HepG2 (cell line): ENCODE data around the gene LZTS2. TPM values are rescaled to one million over a fixed set of nuclear protein-coding genes. Genes with fewer than 3 reads are reported as not detected.

Source experiments
- ATAC-seq: fragments of 200-7000 bp; cut with Tn5 transposase; 3 replicates; pipeline ENCODE4 v1.9.1; 2020; ENCODE audit warnings: mild to moderate bottlenecking, moderate library complexity
- BruUV-seq: library from RNA; stranded (reverse); fragments of 400-500 nt; replicated peaks from 2 replicates; lab custom pipeline; 2021; lab: Mats Ljungman, UMichigan
- CTCF ChIA-PET: fragments of 300-600 bp; formaldehyde crosslinking; extraction: SDS; loops from one replicate; lab custom pipeline; 2021; ENCODE audit warnings: low total read pairs, inconsistent platforms, low intra/inter-chr PET ratio; lab: Yijun Ruan, JAX
- POLR2A ChIA-PET: fragments of 350-600 bp; sonication (Branson Sonifier 250); formaldehyde crosslinking; loops from one replicate; lab custom pipeline; 2020; ENCODE audit warnings: antibody characterized with exemption, inconsistent platforms; lab: Yijun Ruan, JAX
- DNase-seq: peaks from one replicate; pipeline ENCODE4 v3.0.0-alpha.2; 2015; ENCODE audit warnings: low spot score
- FAIRE-seq: peaks from 3 replicates; lab custom pipeline; 2011; peaks lifted over from hg19 to GRCh38; lab: Jason Lieb, UNC
- H2AFZ ChIP-seq: one replicate; pipeline ENCODE4 v1.6.1; 2011; ENCODE audit warnings: low read length, inconsistent platforms
- H3K27ac ChIP-seq: fragments of 300-600 bp; 3 replicates; pipeline ENCODE4 v1.8.0; 2011; ENCODE audit warnings: mixed run types, mild to moderate bottlenecking, mixed read lengths, low read length, inconsistent platforms; ENCODE audit not compliant: insufficient read depth; ENCODE audit errors: extremely low read length
- H3K27me3 ChIP-seq, 2 experiments: fragments of 200-600 bp in 1 of 2; 2 replicates in 1 of 2; 3 replicates in 1 of 2; pipeline versions ENCODE4 v1.6.0 to v1.8.0; 2011; ENCODE audit warnings: low read length in 2 of 2, mild to moderate bottlenecking in 2 of 2, moderate library complexity in 2 of 2, inconsistent platforms in 1 of 2; ENCODE audit not compliant: insufficient read depth in 2 of 2, control insufficient read depth in 1 of 2
- H3K36me3 ChIP-seq, 2 experiments: fragments of 200-600 bp in 1 of 2; replicated peaks in 1 of 2; 2 replicates in 1 of 2; 3 replicates in 1 of 2; pipeline versions ENCODE4 v1.5.1 to v1.8.0; 2011; ENCODE audit warnings: low read length in 2 of 2, inconsistent platforms in 1 of 2; ENCODE audit not compliant: insufficient read depth in 2 of 2, control insufficient read depth in 1 of 2
- H3K4me1 ChIP-seq: 2 replicates; pipeline ENCODE4 v1.5.1; 2012; ENCODE audit warnings: low read length, inconsistent platforms; ENCODE audit not compliant: insufficient read depth
- H3K4me2 ChIP-seq: 2 replicates; pipeline ENCODE4 v1.6.0; 2011; ENCODE audit warnings: low read depth, low read length, inconsistent platforms
- H3K4me3 ChIP-seq, 3 experiments: fragments of 200-600 bp in 1 of 3; sonication (generic), shearing (Covaris generic) in 1 of 3; replicated peaks in 1 of 3; 2 replicates each; pipeline ENCODE4 v1.5.1; 2011 to 2016; ENCODE audit warnings: low read length in 3 of 3, inconsistent platforms in 2 of 3, low read depth in 2 of 3, mild to moderate bottlenecking in 2 of 3, control low read depth in 1 of 3, mixed read lengths in 1 of 3; ENCODE audit not compliant: insufficient read depth in 1 of 3
- H3K79me2 ChIP-seq: one replicate; pipeline ENCODE4 v1.6.1; 2011; ENCODE audit warnings: low read length, inconsistent platforms; ENCODE audit not compliant: insufficient read depth
- H3K9ac ChIP-seq: 2 replicates; pipeline ENCODE4 v1.6.0; 2011; ENCODE audit warnings: mild to moderate bottlenecking, low read depth, low read length, inconsistent platforms; ENCODE audit not compliant: insufficient read depth
- H3K9me3 ChIP-seq: 2 replicates; pipeline ENCODE4 v1.5.1; 2012; ENCODE audit warnings: mild to moderate bottlenecking, low read length
- H4K20me1 ChIP-seq: 2 replicates; pipeline ENCODE4 v1.6.0; 2011; ENCODE audit warnings: inconsistent platforms, mild to moderate bottlenecking, low read length, moderate library complexity; ENCODE audit not compliant: insufficient read depth
- ARID3A ChIP-seq: IDR thresholded peaks from 2 replicates; pipeline ENCODE4 v1.6.1; 2012; ENCODE audit warnings: low read depth, low read length, improper control_type of control experiment
- HMG20B ChIP-seq: conservative IDR thresholded peaks from 2 replicates; pipeline ENCODE4 v1.6.1; 2016; ENCODE audit warnings: missing genetic modification reagents, missing compliant biosample characterization
- HOXA5 ChIP-seq: sonication (generic); formaldehyde crosslinking; IDR thresholded peaks from 2 replicates; pipeline ENCODE4 v1.4.0; 2020; ENCODE audit warnings: missing genetic modification reagents
- KDM2A ChIP-seq: sonication (generic); formaldehyde crosslinking; IDR thresholded peaks from 2 replicates; pipeline ENCODE4 v1.4.0; 2020; ENCODE audit warnings: low read depth, missing genetic modification reagents, borderline replicate concordance
- KIAA2018 ChIP-seq: sonication (generic); formaldehyde crosslinking; IDR thresholded peaks from 2 replicates; pipeline ENCODE4 v1.5.0; 2020; ENCODE audit warnings: mild to moderate bottlenecking, missing genetic modification reagents, borderline replicate concordance
- NAIF1 ChIP-seq: sonication (generic); formaldehyde crosslinking; IDR thresholded peaks from 2 replicates; pipeline ENCODE4 v1.5.0; 2020; ENCODE audit warnings: mild to moderate bottlenecking, missing genetic modification reagents, borderline replicate concordance
- NFE2L2 ChIP-seq: fragments of 150-350 bp; IDR thresholded peaks from 2 replicates; pipeline ENCODE4 v1.6.1; 2014; ENCODE audit warnings: low read length
- NFRKB ChIP-seq: fragments of 450-650 bp; IDR thresholded peaks from 2 replicates; pipeline ENCODE4 v1.6.1; 2017
- NR2F6 ChIP-seq, 2 experiments: IDR thresholded peaks; 2 replicates each; pipeline ENCODE4 v1.6.1; 2016; ENCODE audit warnings: antibody characterized with exemption in 1 of 2, mild to moderate bottlenecking in 1 of 2
- REPIN1 ChIP-seq: sonication (generic); formaldehyde crosslinking; IDR thresholded peaks from 2 replicates; pipeline ENCODE4 v1.8.0; 2022; ENCODE audit warnings: missing genetic modification reagents, low read depth, mild to moderate bottlenecking, borderline replicate concordance
- SRSF1 ChIP-seq: fragments of 200-400 bp; formaldehyde crosslinking; optimal IDR thresholded peaks from 2 replicates; pipeline ENCODE3; 2017; ENCODE audit warnings: mild to moderate bottlenecking, low read depth, low read length, moderate library complexity
- SRSF9 ChIP-seq: fragments of 200-400 bp; formaldehyde crosslinking; IDR thresholded peaks from 2 replicates; pipeline ENCODE4 v1.6.1; 2018; ENCODE audit warnings: borderline replicate concordance, mild to moderate bottlenecking, low read depth, low read length; ENCODE audit not compliant: insufficient read depth, poor library complexity, severe bottlenecking
- TARDBP ChIP-seq: sonication (generic); formaldehyde crosslinking; IDR thresholded peaks from 2 replicates; pipeline ENCODE4 v1.8.0; 2022; ENCODE audit warnings: mild to moderate bottlenecking, missing genetic modification reagents
- WGBS: methylation state at CpG from one replicate; pipeline ENCODE4 v1.1.6; 2017; ENCODE audit warnings: low lambda C conversion rate; 5-methylcytosine and 5-hydroxymethylcytosine counted together
- in situ Hi-C: cut with HindIII; loops from 2 replicates; pipeline ENCODE4 v1.10.0; 2017; ENCODE audit warnings: low pct_unique_long_range_greater_than_20kb; ENCODE audit not compliant: extremely low pct_ligation_motif_present
- intact Hi-C: fragments of 100-400 bp; cut with micrococcal nuclease; formaldehyde crosslinking; loops from one replicate; pipeline ENCODE4 v1.10.0; 2022; ENCODE audit not compliant: unreplicated experiment
- polyA plus RNA-seq, 8 experiments: library from polyadenylated mRNA; depleted of rRNA in 3 of 8; stranded (reverse) in 7 of 8; unstranded in 1 of 8; fragments of >200 nt; fragmentation: Illumina TruSeq in 4 of 8; extraction: Trizol in 4 of 8; gene quantifications; 2 replicates each; pipeline versions ENCODE4 v1.2.1 to v1.2.3, GENCODE V29; 2011 to 2016; ENCODE audit warnings: low read depth in 4 of 8, missing spikeins in 1 of 8, mixed read lengths in 1 of 8; ENCODE audit not compliant: insufficient read depth in 1 of 8
- total RNA-seq, 5 experiments: library from RNA; depleted of rRNA; stranded (reverse); fragments of >200 nt; fragmentation: Illumina TruSeq; extraction: Trizol; gene quantifications; 2 replicates each; pipeline ENCODE4 v1.2.3, GENCODE V29; 2016; ENCODE audit warnings: low read depth in 1 of 5

Gene LZTS2
- total and polyA plus RNA-seq, 2 of the 13 experiments (the other 11 are each of a cell fraction or from before 2014, with no cell fraction given) = 43.6 to 65.6 TPM

GRCh38 chr10:101050208-101051069, 50.8 kb downstream of the LZTS2 start:
- Histone ChIP-seq H4K20me1 (no peaks in the 10 kb centered on the region), H3K79me2 (no peaks in the 10 kb centered on the region), H3K9me3 (no peaks in the 10 kb centered on the region), H3K27me3 (no peaks in the 10 kb centered on the region; a peak in 1 of 5 replicates), H3K27ac (no peak overlapping the region), H3K9ac (peak overlapping the region; percentile 41), H3K36me3 (no peaks in the 10 kb centered on the region), H3K4me1 (peaks cover 46% of the 10 kb centered on the region), H3K4me3 (peak overlapping the region; percentile 32 to 67 (median 46); a peak in 5 of 6 replicates), H2AFZ (peak overlapping the region; percentile 7), H3K4me2 (peak overlapping the region; percentile 86)
- no TSS peak for BruUV-seq
- DNase-seq (peak; percentile 44), FAIRE-seq (no peak), ATAC-seq (peak; percentile 82)
- CTCF ChIA-PET = interaction anchor here (0.7 to 2.4 kb wide), 2 partner anchors 10 to 17 kb away, joined by 4 to 13 read pairs; no protein-coding TSS in a partner anchor
- intact Hi-C loops = no loop called here
- 56% methylated on average over 10 of the region's 42 CpGs for WGBS
- POLR2A ChIA-PET = interaction anchor here (0.6 to 3.2 kb wide), 8 partner anchors 7 to 515 kb away, joined by 3 to 35 read pairs (median 3); partner anchors contain the start of genes HIF1AN and KAZALD1
- in situ Hi-C loops = no loop called here
- TF ChIP-seq ARID3A (no peak), KDM2A (CRISPR knock-in tag) (peak; percentile 58; the same call in 1 of the 2 replicates), KIAA2018 (CRISPR knock-in tag) (no peak), HOXA5 (CRISPR knock-in tag) (0 out of 2 replicates have a peak, but pooled peaks have one; percentile 50), NR2F6 (IDR thresholded peaks at IDR 0.05) (no peak), NR2F6 (CRISPR knock-in tag; IDR thresholded peaks at IDR 0.05) (no peak), SRSF9 (no peak), NFE2L2 (no peak), TARDBP (0 out of 2 replicates have a peak, but pooled peaks have one; percentile 36), SRSF1 (no peak), HMG20B (CRISPR knock-in tag) (no peak), REPIN1 (CRISPR knock-in tag) (0 out of 2 replicates have a peak, but pooled peaks have one; percentile 45), NFRKB (no peak), NAIF1 (no peak)
